HEK293 (cell line): ENCODE data around the gene BUD23.
A peak's percentile ranks its signal among the peaks of the same experiment; 100 is the strongest.

Experiments used
- CTCF ChIA-PET: fragments of 350-600 bp; formaldehyde crosslinking; extraction: SDS; loops from one replicate; lab custom pipeline; 2021; ENCODE audit warnings: antibody characterized with exemption; lab: Yijun Ruan, JAX
- POLR2A ChIA-PET: fragments of 300-600 bp; formaldehyde crosslinking; extraction: SDS; loops from one replicate; lab custom pipeline; 2020; ENCODE audit warnings: antibody characterized with exemption, inconsistent platforms; lab: Yijun Ruan, JAX
- H3K27ac ChIP-seq: fragments of 200-500 bp; sonication (Bioruptor generic); 2 replicates; pipeline ENCODE4 v1.5.1; 2014; ENCODE audit warnings: low read depth, low read length, control low read depth, inconsistent platforms; ENCODE audit errors: extremely low read depth
- H3K36me3 ChIP-seq, 2 experiments: fragments of 200-500 bp in 1 of 2; sonication (Bioruptor generic) in 1 of 2; 1 replicate in 1 of 2; 2 replicates in 1 of 2; pipeline ENCODE4 v1.5.1; 2014 to 2017; ENCODE audit warnings: inconsistent platforms in 2 of 2, low read length in 2 of 2; ENCODE audit not compliant: control insufficient read depth in 2 of 2, insufficient read depth in 1 of 2
- H3K4me1 ChIP-seq: fragments of 200-500 bp; sonication (Bioruptor generic); 2 replicates; pipeline ENCODE4 v1.5.1; 2014; ENCODE audit warnings: mild to moderate bottlenecking, low read length, inconsistent platforms; ENCODE audit not compliant: control insufficient read depth, insufficient read depth
- H3K4me3 ChIP-seq: 2 replicates; pipeline ENCODE4 v1.5.1; 2011; ENCODE audit warnings: low read depth, mild to moderate bottlenecking, control low read depth, low read length, moderate library complexity
- H3K9me3 ChIP-seq: fragments of 200-500 bp; sonication (Bioruptor generic); 2 replicates; pipeline ENCODE4 v1.5.1; 2014; ENCODE audit warnings: low read depth, low read length, inconsistent platforms; ENCODE audit not compliant: control insufficient read depth, insufficient read depth
- AEBP2 ChIP-seq: fragments of 450-650 bp; formaldehyde crosslinking; IDR thresholded peaks from 2 replicates; pipeline ENCODE4 v1.5.1; 2016; ENCODE audit warnings: missing biosample characterization, missing genetic modification characterization, borderline replicate concordance
- FEZF1 ChIP-seq: fragments of 450-650 bp; formaldehyde crosslinking; IDR thresholded peaks from 2 replicates; pipeline ENCODE4 v1.5.1; 2016; ENCODE audit warnings: missing biosample characterization, missing genetic modification characterization
- KLF16 ChIP-seq: fragments of 450-650 bp; formaldehyde crosslinking; IDR thresholded peaks from 2 replicates; pipeline ENCODE4 v1.5.1; 2017; ENCODE audit warnings: missing biosample characterization, missing genetic modification characterization
- KLF9 ChIP-seq: fragments of 450-650 bp; formaldehyde crosslinking; IDR thresholded peaks from 2 replicates; pipeline ENCODE4 v1.5.1; 2016; ENCODE audit warnings: missing biosample characterization, missing genetic modification characterization, low read depth
- PRDM1 ChIP-seq: fragments of 450-650 bp; formaldehyde crosslinking; IDR thresholded peaks from 2 replicates; pipeline ENCODE4; 2016; ENCODE audit warnings: missing biosample characterization, missing genetic modification characterization
- WT1 ChIP-seq: fragments of 450-650 bp; formaldehyde crosslinking; IDR thresholded peaks from 2 replicates; pipeline ENCODE4 v1.5.1; 2016; ENCODE audit warnings: missing biosample characterization, missing genetic modification characterization
- ZBTB11 ChIP-seq: fragments of 450-650 bp; formaldehyde crosslinking; conservative IDR thresholded peaks from 2 replicates; pipeline ENCODE4 v1.5.1; 2016; ENCODE audit warnings: low read depth, missing biosample characterization, missing genetic modification characterization
- ZFP69B ChIP-seq: fragments of 450-650 bp; formaldehyde crosslinking; IDR thresholded peaks from 2 replicates; pipeline ENCODE4 v1.5.1; 2016; ENCODE audit warnings: missing biosample characterization, missing genetic modification characterization
- ZNF26 ChIP-seq: fragments of 450-650 bp; formaldehyde crosslinking; IDR thresholded peaks from 2 replicates; pipeline ENCODE4 v1.5.1; 2016; ENCODE audit warnings: missing biosample characterization, missing genetic modification characterization
- ZNF335 ChIP-seq: fragments of 450-650 bp; formaldehyde crosslinking; conservative IDR thresholded peaks from 2 replicates; pipeline ENCODE4 v1.5.1; 2016; ENCODE audit warnings: missing biosample characterization, missing genetic modification characterization
- ZNF341 ChIP-seq: fragments of 450-650 bp; formaldehyde crosslinking; IDR thresholded peaks from 2 replicates; pipeline ENCODE4; 2016; ENCODE audit warnings: low read depth, missing biosample characterization, missing genetic modification characterization
- ZNF391 ChIP-seq: fragments of 450-650 bp; formaldehyde crosslinking; IDR thresholded peaks from 2 replicates; pipeline ENCODE4 v1.5.1; 2016; ENCODE audit warnings: low read depth, missing biosample characterization, missing genetic modification characterization, borderline replicate concordance
- ZNF449 ChIP-seq: fragments of 450-650 bp; formaldehyde crosslinking; IDR thresholded peaks from 2 replicates; pipeline ENCODE4 v1.5.1; 2017; ENCODE audit warnings: missing biosample characterization, mild to moderate bottlenecking, missing genetic modification characterization, moderate library complexity
- ZNF510 ChIP-seq: fragments of 450-650 bp; formaldehyde crosslinking; IDR thresholded peaks from 2 replicates; pipeline ENCODE4 v1.5.1; 2018; ENCODE audit warnings: mild to moderate bottlenecking, missing genetic modification characterization, missing biosample characterization; ENCODE audit not compliant: insufficient replicate concordance
- ZNF561 ChIP-seq: fragments of 450-650 bp; IDR thresholded peaks from 2 replicates; pipeline ENCODE4 v1.5.1; 2018; ENCODE audit warnings: missing biosample characterization, missing genetic modification characterization, borderline replicate concordance
- ZNF600 ChIP-seq: fragments of 450-650 bp; formaldehyde crosslinking; IDR thresholded peaks from 2 replicates; pipeline ENCODE4 v1.5.1; 2016; ENCODE audit warnings: missing biosample characterization, missing genetic modification characterization
- ZNF610 ChIP-seq: fragments of 450-650 bp; formaldehyde crosslinking; IDR thresholded peaks from 2 replicates; pipeline ENCODE4 v1.5.1; 2016; ENCODE audit warnings: missing biosample characterization, missing genetic modification characterization, borderline replicate concordance
- ZNF645 ChIP-seq: fragments of 450-650 bp; formaldehyde crosslinking; IDR thresholded peaks from 2 replicates; pipeline ENCODE4; 2016; ENCODE audit warnings: missing biosample characterization, missing genetic modification characterization
- ZNF707 ChIP-seq: fragments of 450-650 bp; formaldehyde crosslinking; IDR thresholded peaks from 2 replicates; pipeline ENCODE4 v1.5.1; 2016; ENCODE audit warnings: missing biosample characterization, missing genetic modification characterization
- ZNF777 ChIP-seq: fragments of 450-650 bp; formaldehyde crosslinking; IDR thresholded peaks from 2 replicates; pipeline ENCODE4 v1.5.1; 2017; ENCODE audit warnings: missing biosample characterization, missing genetic modification characterization, borderline replicate concordance
- ZNF792 ChIP-seq: fragments of 450-650 bp; formaldehyde crosslinking; IDR thresholded peaks from 2 replicates; pipeline ENCODE4 v1.5.1; 2016; ENCODE audit warnings: missing biosample characterization, missing genetic modification characterization
- ZSCAN16 ChIP-seq: fragments of 450-650 bp; formaldehyde crosslinking; IDR thresholded peaks from 2 replicates; pipeline ENCODE4 v1.5.1; 2016; ENCODE audit warnings: missing biosample characterization, missing genetic modification characterization
- ZXDB ChIP-seq: fragments of 450-650 bp; formaldehyde crosslinking; IDR thresholded peaks from 2 replicates; pipeline ENCODE4 v1.5.1; 2016; ENCODE audit warnings: missing biosample characterization, missing genetic modification characterization

BUD23 gene

GRCh38 chr7:73737491-73738219 is 54.3 kb downstream of the BUD23 start (continued):
- TF ChIP-seq ZXDB (tag by site-specific recombination), result no peak
- TF ChIP-seq ZNF510 (tag by site-specific recombination), result no peak
- TF ChIP-seq ZNF449 (tag by site-specific recombination), result no peak

GRCh38 chr7:73738220-73738611 is 54.8 kb downstream of the BUD23 start:
- H3K9me3 ChIP-seq, result no peaks in the 10 kb centered on the region
- H3K36me3 ChIP-seq, result peaks cover 0 to 22% of the 10 kb centered on the region in 2 experiments; a peak in 2 of 3 replicates
- H3K4me1 ChIP-seq, result peaks cover 8% of the 10 kb centered on the region
- CTCF ChIA-PET, result interaction anchor here (0.6 to 3.3 kb wide), 6 partner anchors 12 to 133 kb away, joined by 3 to 18 read pairs (median 4); no protein-coding TSS in a partner anchor
- POLR2A ChIA-PET, result interaction anchor here (0.6 to 3.0 kb wide), 21 partner anchors 9 to 314 kb away, joined by 3 to 16 read pairs (median 3); partner anchors contain the start of genes BAZ1B, CLDN3, METTL27 and MLXIPL
- H3K27ac ChIP-seq, result peak overlapping the region; percentile 87
- peak overlapping the region; percentile 65 for H3K4me3 ChIP-seq
- TF ChIP-seq ZSCAN16 (0 out of 2 replicates have a peak, but pooled peaks have one; percentile 29), ZNF391 (tag by site-specific recombination) (peak; percentile 31; the same call in 1 of the 2 replicates), ZNF600 (tag by site-specific recombination) (peak; percentile 40; the same call in 1 of the 2 replicates), ZNF449 (tag by site-specific recombination) (0 out of 2 replicates have a peak, but pooled peaks have one; percentile 43), ZNF645 (tag by site-specific recombination) (no peak), ZNF561 (peak; percentile 23; the same call in 1 of the 2 replicates), KLF9 (tag by site-specific recombination) (peak; percentile 62; the same call in 1 of the 2 replicates), ZNF341 (tag by site-specific recombination) (peak; percentile 18), ZBTB11 (tag by site-specific recombination) (peak; percentile 11; the same call in 1 of the 2 replicates), KLF16 (tag by site-specific recombination) (no peak), WT1 (tag by site-specific recombination) (peak; percentile 44; the same call in 1 of the 2 replicates), ZXDB (tag by site-specific recombination) (peak; percentile 56), ZNF335 (tag by site-specific recombination) (peak; percentile 42; the same call in 1 of the 2 replicates), ZFP69B (tag by site-specific recombination) (peak; percentile 64; the same call in 1 of the 2 replicates), PRDM1 (no peak), ZNF610 (0 out of 2 replicates have a peak, but pooled peaks have one; percentile 8), AEBP2 (tag by site-specific recombination) (no peak), FEZF1 (tag by site-specific recombination) (no peak), ZNF777 (tag by site-specific recombination) (peak; percentile 49; the same call in 1 of the 2 replicates), ZNF26 (tag by site-specific recombination) (no peak), ZNF707 (tag by site-specific recombination) (no peak), ZNF792 (tag by site-specific recombination) (no peak)
